SU-DHL-6 (cell line): ENCODE data around the gene ALOX5.
"Not testable (repeated sequence)": the region's sequence is repeated elsewhere in the genome, so short reads cannot be mapped to it uniquely, and the experiment has no call there.

Source experiments
- H2AFZ ChIP-seq: fragments of 200-600 bp; sonication (generic); 2 replicates; pipeline ENCODE4 v1.6.1; 2014; ENCODE audit warnings: low read depth, mild to moderate bottlenecking, moderate library complexity, mixed read lengths, antibody characterized with exemption, low read length; ENCODE audit not compliant: severe bottlenecking
- H3F3A ChIP-seq: fragments of 200-600 bp; shearing (Covaris generic); 2 replicates; pipeline ENCODE4 v1.6.0; 2016; ENCODE audit warnings: antibody characterized with exemption, mild to moderate bottlenecking; ENCODE audit not compliant: insufficient read depth
- H3K27ac ChIP-seq: fragments of 200-600 bp; sonication (generic); 2 replicates; pipeline ENCODE4 v1.5.1; 2016; ENCODE audit warnings: low read depth, mild to moderate bottlenecking, low read length, moderate library complexity, mixed read lengths
- H3K27me3 ChIP-seq: fragments of 200-600 bp; sonication (generic), shearing (Covaris generic); 2 replicates; pipeline ENCODE4 v1.6.0; 2014; ENCODE audit warnings: mild to moderate bottlenecking, low read length
- H3K36me3 ChIP-seq: fragments of 200-600 bp; sonication (generic); 2 replicates; pipeline ENCODE4 v1.6.1; 2014; ENCODE audit warnings: mild to moderate bottlenecking, low read length, mixed read lengths
- H3K4me2 ChIP-seq: fragments of 300-600, 200-600 bp; shearing (Covaris generic), sonication (generic); 2 replicates; pipeline ENCODE4 v1.6.0; 2014; ENCODE audit warnings: low read length, low read depth, mild to moderate bottlenecking; ENCODE audit not compliant: poor library complexity, severe bottlenecking
- H3K4me3 ChIP-seq: fragments of 200-600 bp; sonication (generic); 2 replicates; pipeline ENCODE4 v1.5.1; 2014; ENCODE audit warnings: antibody characterized with exemption, low read length, mild to moderate bottlenecking, mixed read lengths; ENCODE audit not compliant: insufficient read depth, poor library complexity, severe bottlenecking
- H3K79me2 ChIP-seq: fragments of 200-600 bp; sonication (generic); 2 replicates; pipeline ENCODE4 v1.6.1; 2014; ENCODE audit warnings: mild to moderate bottlenecking, low read length, moderate library complexity; ENCODE audit not compliant: insufficient read depth
- H3K9ac ChIP-seq: fragments of 200-600 bp; sonication (generic); 2 replicates; pipeline ENCODE4 v1.7.0; 2014; ENCODE audit warnings: mild to moderate bottlenecking, low read length
- H3K9me2 ChIP-seq: fragments of 200-600 bp; sonication (generic); replicated peaks from 2 replicates; pipeline ENCODE4 v1.6.1; 2014; ENCODE audit warnings: low read length; ENCODE audit not compliant: insufficient read depth
- H3K9me3 ChIP-seq: fragments of 200-600 bp; sonication (generic); 2 replicates; pipeline ENCODE4 v1.6.1; 2014; ENCODE audit warnings: low read length, mixed read lengths; ENCODE audit not compliant: insufficient read depth
- H4K20me1 ChIP-seq: fragments of 200-600 bp; sonication (generic); 2 replicates; pipeline ENCODE4 v1.6.1; 2014; ENCODE audit warnings: low read depth, mild to moderate bottlenecking, antibody characterized with exemption, low read length, moderate library complexity, mixed read lengths
- CTCF ChIP-seq: fragments of 200-600 bp; sonication (generic); IDR thresholded peaks from one replicate; pipeline ENCODE4 v1.5.1; 2017; ENCODE audit warnings: antibody characterized with exemption, mild to moderate bottlenecking, low read length, moderate library complexity; ENCODE audit not compliant: insufficient read depth, poor library complexity, severe bottlenecking
- EZH2phosphoT487 ChIP-seq: fragments of 200-600 bp; sonication (generic), shearing (Covaris generic); conservative IDR thresholded peaks from 2 replicates; pipeline ENCODE4 v1.6.1; 2018; ENCODE audit warnings: mild to moderate bottlenecking, antibody characterized with exemption, low read length, moderate library complexity, mixed read lengths

Gene ALOX5

GRCh38 chr10:45408421-45409319 lies 34.7 kb downstream of the ALOX5 start:
- no peak overlapping the region for H3K4me2 ChIP-seq
- H3K9me2 ChIP-seq: no peaks in the 10 kb centered on the region
- H3K27me3 ChIP-seq: no peaks in the 10 kb centered on the region
- H3K9ac ChIP-seq: no peak overlapping the region
- peaks cover 39% of the 10 kb centered on the region for H3K36me3 ChIP-seq
- no peak overlapping the region for H3K27ac ChIP-seq
- H2AFZ ChIP-seq: no peak overlapping the region
- H3K79me2 ChIP-seq: peaks cover 67% of the 10 kb centered on the region
- TF ChIP-seq CTCF (no peak), EZH2phosphoT487 (no peak)
- no peak overlapping the region for H3K4me3 ChIP-seq
- no peaks in the 10 kb centered on the region for H3K9me3 ChIP-seq
- no peaks in the 10 kb centered on the region for H3F3A ChIP-seq
- no peaks in the 10 kb centered on the region; the same call in 1 of the 2 replicates for H4K20me1 ChIP-seq

GRCh38 chr10:45409347-45409746 lies 35.3 kb downstream of the ALOX5 start:
- H4K20me1 ChIP-seq, H3K4me3 ChIP-seq, H3K27me3 ChIP-seq, H3F3A ChIP-seq, H3K4me2 ChIP-seq, H3K27ac ChIP-seq, H2AFZ ChIP-seq, H3K9me3 ChIP-seq, H3K9me2 ChIP-seq, H3K9ac ChIP-seq: not testable (repeated sequence)
- Histone ChIP-seq H3K79me2 (peaks cover 60% of the 10 kb centered on the region), H3K36me3 (peaks cover 39% of the 10 kb centered on the region)

GRCh38 chr10:45409782-45410181 lies 35.8 kb downstream of the ALOX5 start:
- Histone ChIP-seq H3K79me2 (peaks cover 56% of the 10 kb centered on the region), H3K36me3 (peaks cover 39% of the 10 kb centered on the region), H3K27ac (no peak overlapping the region), H3K9ac (no peak overlapping the region), H3K4me2 (no peak overlapping the region), H4K20me1 (no peaks in the 10 kb centered on the region; the same call in 1 of the 2 replicates), H3K4me3 (no peak overlapping the region), H3F3A (no peaks in the 10 kb centered on the region), H3K27me3 (no peaks in the 10 kb centered on the region), H2AFZ (no peak overlapping the region), H3K9me2 (no peaks in the 10 kb centered on the region), H3K9me3 (no peaks in the 10 kb centered on the region)
- no peak for TF ChIP-seq CTCF
- no peak for TF ChIP-seq EZH2phosphoT487

- Histone ChIP-seq H4K20me1 (no peaks in the 10 kb centered on the region; the same call in 1 of the 2 replicates), H3K27ac (no peak overlapping the region), H3K9me2 (no peaks in the 10 kb centered on the region), H3K79me2 (peaks cover 50% of the 10 kb centered on the region), H3K9ac (no peak overlapping the region), H3K27me3 (no peaks in the 10 kb centered on the region), H3K4me2 (no peak overlapping the region), H3F3A (no peaks in the 10 kb centered on the region), H3K9me3 (no peaks in the 10 kb centered on the region), H2AFZ (no peak overlapping the region), H3K36me3 (peaks cover 39% of the 10 kb centered on the region), H3K4me3 (no peak overlapping the region)
- TF ChIP-seq CTCF (no peak), EZH2phosphoT487 (no peak)
These were observed 36.4 kb downstream of the ALOX5 start for GRCh38 chr10:45410489-45410806.
